DND-41 (cell line): Measurements from ENCODE around the gene KIRREL3.

Source experiments
- CTCF ChIP-seq: IDR thresholded peaks from 2 replicates; pipeline ENCODE4 v1.5.1; 2012; ENCODE audit warnings: borderline replicate concordance, low read length, moderate library complexity, mild to moderate bottlenecking; ENCODE audit not compliant: poor library complexity, severe bottlenecking; ENCODE audit errors: extremely low read depth
- EZH2 ChIP-seq: IDR thresholded peaks from 3 replicates; pipeline ENCODE4 v1.6.1; 2012; ENCODE audit warnings: borderline replicate concordance, low read depth, mild to moderate bottlenecking, moderate library complexity, low read length, inconsistent platforms; ENCODE audit not compliant: severe bottlenecking

DNA sequence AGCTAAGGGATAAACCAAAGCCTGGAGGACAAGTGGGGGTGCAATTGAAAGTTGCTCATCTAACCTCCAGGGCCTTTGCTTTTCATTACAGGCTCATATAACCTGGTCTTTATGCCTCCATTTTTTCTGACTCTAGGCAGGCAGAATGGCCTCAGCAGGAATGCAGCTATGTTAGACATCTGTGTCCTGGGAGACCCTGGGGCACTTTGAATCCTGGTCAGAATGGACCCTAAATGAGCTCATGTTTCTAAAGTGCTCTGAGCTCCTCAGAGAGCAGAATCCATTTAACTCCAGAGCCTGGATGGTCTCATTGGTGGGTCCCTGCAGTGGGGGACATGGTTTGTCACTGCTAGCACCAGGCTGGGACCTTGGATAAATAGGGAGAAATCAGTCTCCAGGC lies 177.3 kb downstream of the KIRREL3 start:
- no peak for TF ChIP-seq CTCF
- TF ChIP-seq EZH2, result no peak
